HG02571 (cell line): ENCODE results near the gene DNAJC18.
"Not testable (repeated sequence)": the region's sequence is repeated elsewhere in the genome, so short reads cannot be mapped to it uniquely, and the experiment has no call there.

Experiments
- ATAC-seq: cut with Tn5 transposase; IDR thresholded peaks from one replicate; pipeline ENCODE4 v1.9.1; 2021; ENCODE audit warnings: mild to moderate bottlenecking, moderate library complexity; ENCODE audit not compliant: unreplicated experiment

The DNAJC18 gene

GRCh38 chr5:139431706-139432105 is 7.6 kb downstream of the DNAJC18 start:
- no peak for ATAC-seq

GRCh38 chr5:139430015-139430414 is 9.3 kb downstream of the DNAJC18 start:
- ATAC-seq: no peak

GRCh38 chr5:139426203-139426885 is 13.0 kb downstream of the DNAJC18 start:
- no peak for ATAC-seq

GRCh38 chr5:139425497-139425896 is 13.8 kb downstream of the DNAJC18 start:
- no peak for ATAC-seq

- ATAC-seq: no peak
Observed at GRCh38 chr5:139422307-139422893, 16.9 kb downstream of the DNAJC18 start.

GRCh38 chr5:139419226-139420192 is 19.8 kb downstream of the DNAJC18 start:
- ATAC-seq: no peak

GRCh38 chr5:139418793-139419192 is 20.5 kb downstream of the DNAJC18 start:
- ATAC-seq: no peak

- ATAC-seq: no peak
Observed at GRCh38 chr5:139417214-139417613, 22.1 kb downstream of the DNAJC18 start.

GRCh38 chr5:139416651-139417050 is 22.7 kb downstream of the DNAJC18 start:
- no peak for ATAC-seq

GRCh38 chr5:139415869-139416268 is 23.5 kb downstream of the DNAJC18 start:
- ATAC-seq: no peak

- no peak for ATAC-seq
Observed at GRCh38 chr5:139415221-139415861, 24.0 kb downstream of the DNAJC18 start.

- ATAC-seq: no peak
Observed at GRCh38 chr5:139414581-139415130, 24.7 kb downstream of the DNAJC18 start.

GRCh38 chr5:139413963-139414362 is 25.4 kb downstream of the DNAJC18 start:
- ATAC-seq: no peak

GRCh38 chr5:139413153-139413552 is 26.2 kb downstream of the DNAJC18 start:
- no peak for ATAC-seq

- ATAC-seq: no peak
Observed at GRCh38 chr5:139410993-139411828, 28.1 kb downstream of the DNAJC18 start.

- no peak for ATAC-seq
Observed at GRCh38 chr5:139410121-139410992, 29.0 kb downstream of the DNAJC18 start.

- ATAC-seq: not testable (repeated sequence)
Observed at GRCh38 chr5:139409116-139409515, 30.2 kb downstream of the DNAJC18 start.

GRCh38 chr5:139408191-139408590 is 31.1 kb downstream of the DNAJC18 start:
- ATAC-seq: no peak

- no peak for ATAC-seq
Observed at GRCh38 chr5:139407517-139407916, 31.8 kb downstream of the DNAJC18 start.
